Neuronal stem cell (in vitro differentiated cells): ENCODE measurements around the gene ELP1.

ENCODE experiments used
- DNase-seq: peaks from one replicate; pipeline ENCODE4 v3.0.0-alpha.2; 2013; ENCODE audit warnings: low spot score
- H2AFZ ChIP-seq: one replicate; pipeline ENCODE4 v1.6.1; 2013; ENCODE audit warnings: mild to moderate bottlenecking, low read length, inconsistent platforms
- H2AK5ac ChIP-seq: 2 replicates; pipeline ENCODE4 v1.6.1; 2013; ENCODE audit warnings: low read depth, mild to moderate bottlenecking, inconsistent platforms, low read length, moderate library complexity, mixed read lengths
- H2BK120ac ChIP-seq: 2 replicates; pipeline ENCODE4 v1.6.1; 2013; ENCODE audit warnings: low read depth, mild to moderate bottlenecking, inconsistent platforms, low read length, moderate library complexity, mixed read lengths
- H2BK12ac ChIP-seq: one replicate; pipeline ENCODE4 v1.6.1; 2013; ENCODE audit warnings: low read length, inconsistent platforms
- H2BK15ac ChIP-seq: 2 replicates; pipeline ENCODE4 v1.6.1; 2013; ENCODE audit warnings: mild to moderate bottlenecking, low read length, inconsistent platforms, mixed read lengths
- H2BK5ac ChIP-seq: one replicate; pipeline ENCODE4 v1.6.1; 2013; ENCODE audit warnings: inconsistent platforms, mild to moderate bottlenecking, low read length, moderate library complexity
- H3K14ac ChIP-seq: one replicate; pipeline ENCODE4 v1.6.1; 2013; ENCODE audit warnings: low read length, inconsistent platforms
- H3K18ac ChIP-seq: 2 replicates; pipeline ENCODE4 v1.6.1; 2013; ENCODE audit warnings: low read length, inconsistent platforms
- H3K23ac ChIP-seq: 2 replicates; pipeline ENCODE4 v1.6.1; 2013; ENCODE audit warnings: low read depth, mild to moderate bottlenecking, mixed read lengths, low read length, inconsistent platforms; ENCODE audit not compliant: poor library complexity
- H3K27ac ChIP-seq: replicated peaks from 3 replicates; pipeline ENCODE4 v1.5.1; 2013; ENCODE audit warnings: low read length, inconsistent platforms
- H3K27me3 ChIP-seq, 3 experiments: 2 replicates each; pipeline ENCODE4 v1.6.1; 2013; ENCODE audit warnings: low read length in 3 of 3, mild to moderate bottlenecking in 2 of 3, inconsistent platforms in 1 of 3, low read depth in 1 of 3, mixed read lengths in 1 of 3, moderate library complexity in 1 of 3; ENCODE audit not compliant: control insufficient read depth in 3 of 3, insufficient read depth in 3 of 3
- H3K36me3 ChIP-seq, 2 donors: replicated peaks in 1 of 2; 2 replicates each; pipeline ENCODE4 v1.6.1; 2013; ENCODE audit warnings: low read length in 2 of 2; ENCODE audit not compliant: control insufficient read depth in 2 of 2, insufficient read depth in 2 of 2
- H3K4ac ChIP-seq: 2 replicates; pipeline ENCODE4 v1.6.1; 2013; ENCODE audit warnings: inconsistent platforms, mild to moderate bottlenecking, low read length, moderate library complexity
- H3K4me1 ChIP-seq, 2 donors: 1 replicate in 1 of 2; 2 replicates in 1 of 2; pipeline ENCODE4 v1.6.1; 2013; ENCODE audit warnings: low read length in 2 of 2, low read depth in 1 of 2; ENCODE audit not compliant: control insufficient read depth in 2 of 2, insufficient read depth in 1 of 2
- H3K4me2 ChIP-seq: one replicate; pipeline ENCODE4 v1.6.1; 2013; ENCODE audit warnings: mild to moderate bottlenecking, low read length, inconsistent platforms; ENCODE audit not compliant: insufficient read depth, poor library complexity, severe bottlenecking
- H3K4me3 ChIP-seq, 2 donors: 2 replicates each; pipeline ENCODE4 v1.5.1; 2013; ENCODE audit warnings: low read length in 2 of 2, mild to moderate bottlenecking in 2 of 2, inconsistent platforms in 1 of 2, moderate library complexity in 1 of 2
- H3K79me1 ChIP-seq: one replicate; pipeline ENCODE4 v1.6.1; 2013; ENCODE audit warnings: low read depth, mild to moderate bottlenecking, inconsistent platforms, low read length, moderate library complexity
- H3K9ac ChIP-seq: one replicate; pipeline ENCODE4 v1.6.1; 2013; ENCODE audit warnings: mild to moderate bottlenecking, low read depth, low read length, inconsistent platforms; ENCODE audit not compliant: poor library complexity
- H3K9me3 ChIP-seq, 2 donors: replicated peaks in 1 of 2; 2 replicates each; pipeline versions ENCODE3 to v1.6.1; 2013; ENCODE audit warnings: low read length in 2 of 2, mild to moderate bottlenecking in 2 of 2, inconsistent platforms in 1 of 2, low read depth in 1 of 2, mixed read lengths in 1 of 2, moderate library complexity in 1 of 2; ENCODE audit not compliant: control insufficient read depth in 2 of 2, insufficient read depth in 1 of 2
- H4K8ac ChIP-seq: one replicate; pipeline ENCODE4 v1.6.1; 2013; ENCODE audit warnings: low read depth, mild to moderate bottlenecking, inconsistent platforms, low read length, moderate library complexity
- H4K91ac ChIP-seq: one replicate; pipeline ENCODE4 v1.6.1; 2013; ENCODE audit warnings: low read length, low read depth, mild to moderate bottlenecking, inconsistent platforms; ENCODE audit not compliant: poor library complexity
- WGBS, 2 donors: extraction: QIAGEN DNeasy Blood & Tissue Kit; methylation state at CpG; one replicate each; pipeline ENCODE4 v1.1.7; 2013; ENCODE audit warnings: missing lambda C conversion rate in 2 of 2, mixed read lengths in 1 of 2; ENCODE audit not compliant: insufficient read length in 2 of 2, insufficient replicate concordance in 1 of 2; ENCODE audit errors: extremely low coverage in 2 of 2; 5-methylcytosine and 5-hydroxymethylcytosine counted together

ELP1 gene

GRCh38 chr9:108867116-108867515 lies 66.8 kb downstream of the ELP1 start:
- Histone ChIP-seq H2AK5ac (no peak overlapping the region), H3K27ac (no peak overlapping the region), H3K4me3 (no peak overlapping the region), H3K36me3 (peaks cover 2 to 40% of the 10 kb centered on the region in 2 donors), H4K8ac (no peak overlapping the region), H2BK15ac (no peak overlapping the region), H3K14ac (no peak overlapping the region), H2BK5ac (no peak overlapping the region), H3K4ac (no peak overlapping the region), H3K79me1 (no peaks in the 10 kb centered on the region), H3K23ac (no peak overlapping the region), H4K91ac (no peak overlapping the region), H2BK12ac (no peak overlapping the region), H3K27me3 (no peaks in the 10 kb centered on the region), H3K9me3 (peaks cover 0 to 6% of the 10 kb centered on the region in 2 donors), H2BK120ac (no peak overlapping the region), H2AFZ (no peak overlapping the region), H3K4me2 (no peak overlapping the region), H3K9ac (no peak overlapping the region), H3K4me1 (peaks cover 0 to 2% of the 10 kb centered on the region in 2 donors), H3K18ac (no peak overlapping the region)
- DNase-seq: no peak

GRCh38 chr9:108866001-108866420 lies 67.9 kb downstream of the ELP1 start:
- Histone ChIP-seq H2BK15ac (no peak overlapping the region), H3K27me3 (no peaks in the 10 kb centered on the region), H3K9ac (no peak overlapping the region), H3K4me3 (no peak overlapping the region), H3K27ac (no peak overlapping the region), H3K9me3 (no peaks in the 10 kb centered on the region), H3K4me1 (peaks cover 0 to 2% of the 10 kb centered on the region in 2 donors), H3K36me3 (peaks cover under 1 to 29% of the 10 kb centered on the region in 2 donors), H3K79me1 (no peaks in the 10 kb centered on the region), H3K18ac (no peak overlapping the region), H3K14ac (no peak overlapping the region), H2BK12ac (no peak overlapping the region), H2AFZ (no peak overlapping the region), H3K23ac (no peak overlapping the region), H4K91ac (no peak overlapping the region), H2BK5ac (no peak overlapping the region), H3K4me2 (no peak overlapping the region), H3K4ac (no peak overlapping the region), H2AK5ac (no peak overlapping the region), H2BK120ac (no peak overlapping the region), H4K8ac (no peak overlapping the region)
- no peak for DNase-seq
- no CpG with 5 or more reads among the region's 2 CpGs for WGBS, 2 donors

GRCh38 chr9:108865037-108865436 lies 68.9 kb downstream of the ELP1 start:
- Histone ChIP-seq H3K9me3 (no peaks in the 10 kb centered on the region), H4K8ac (no peak overlapping the region), H3K9ac (no peak overlapping the region), H3K4me3 (no peak overlapping the region), H2BK5ac (no peak overlapping the region), H3K18ac (no peak overlapping the region), H3K36me3 (peaks cover 0 to 23% of the 10 kb centered on the region in 2 donors), H3K4me2 (no peak overlapping the region), H2BK15ac (no peak overlapping the region), H3K4ac (no peak overlapping the region), H2BK120ac (no peak overlapping the region), H4K91ac (no peak overlapping the region), H3K27ac (no peak overlapping the region), H3K27me3 (no peaks in the 10 kb centered on the region), H2AK5ac (no peak overlapping the region), H3K14ac (no peak overlapping the region), H2AFZ (no peak overlapping the region), H3K4me1 (peaks cover 0 to 2% of the 10 kb centered on the region in 2 donors), H3K79me1 (no peaks in the 10 kb centered on the region), H3K23ac (no peak overlapping the region), H2BK12ac (no peak overlapping the region)
- no peak for DNase-seq
- no CpG with 5 or more reads among the region's 4 CpGs for WGBS, 2 donors

DNA sequence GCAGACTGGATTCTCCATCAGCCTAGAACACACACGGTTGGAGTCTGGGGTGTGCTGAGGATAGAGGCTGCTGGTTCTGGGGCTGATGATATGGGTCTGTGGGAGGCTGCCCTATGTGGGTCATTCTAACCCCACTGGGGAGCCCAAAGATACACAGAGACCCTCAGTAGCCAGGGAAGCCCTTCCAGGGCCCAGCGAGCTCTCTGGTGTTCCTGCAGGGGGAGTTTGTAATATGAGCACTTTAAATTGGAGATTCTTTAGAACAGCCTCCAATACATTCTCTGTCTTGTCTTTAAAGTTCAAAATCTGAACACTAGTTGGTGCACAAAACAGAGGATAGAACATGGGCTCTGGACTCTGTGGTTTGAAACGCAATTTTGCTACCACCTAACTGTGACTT lies 69.5 kb downstream of the ELP1 start:
- H2BK5ac ChIP-seq: no peak overlapping the region
- no peak overlapping the region for H2BK15ac ChIP-seq
- no CpG with 5 or more reads among the region's 3 CpGs for whole genome bisulfite sequencing, 2 donors

More for the DNA sequence above, 69.5 kb downstream of the ELP1 start:
- Histone ChIP-seq H3K9ac (no peak overlapping the region), H4K8ac (no peak overlapping the region), H3K18ac (no peak overlapping the region), H2BK120ac (no peak overlapping the region), H3K36me3 (peaks cover 0 to 21% of the 10 kb centered on the region in 2 donors), H3K4ac (no peak overlapping the region), H3K4me2 (no peak overlapping the region), H3K14ac (no peak overlapping the region), H2AFZ (no peak overlapping the region), H3K4me1 (peaks cover 0 to 2% of the 10 kb centered on the region in 2 donors), H2BK12ac (no peak overlapping the region), H3K23ac (no peak overlapping the region), H3K27ac (no peak overlapping the region), H3K9me3 (no peaks in the 10 kb centered on the region), H4K91ac (no peak overlapping the region), H3K27me3 (no peaks in the 10 kb centered on the region), H3K79me1 (no peaks in the 10 kb centered on the region), H2AK5ac (no peak overlapping the region), H3K4me3 (no peak overlapping the region)
- no peak for DNase-seq
